ENCODE measurements around the gene CDHR5. TPM values are rescaled to one million over a fixed set of nuclear protein-coding genes. Genes with fewer than 3 reads are reported as not detected.
A peak's percentile ranks its signal among the peaks of the same experiment; 100 is the strongest.

Gene CDHR5
- total and polyA plus RNA-seq, 8 donors: 0.46 to 0.77 (median 0.69) TPM; not detected in 2

DNA sequence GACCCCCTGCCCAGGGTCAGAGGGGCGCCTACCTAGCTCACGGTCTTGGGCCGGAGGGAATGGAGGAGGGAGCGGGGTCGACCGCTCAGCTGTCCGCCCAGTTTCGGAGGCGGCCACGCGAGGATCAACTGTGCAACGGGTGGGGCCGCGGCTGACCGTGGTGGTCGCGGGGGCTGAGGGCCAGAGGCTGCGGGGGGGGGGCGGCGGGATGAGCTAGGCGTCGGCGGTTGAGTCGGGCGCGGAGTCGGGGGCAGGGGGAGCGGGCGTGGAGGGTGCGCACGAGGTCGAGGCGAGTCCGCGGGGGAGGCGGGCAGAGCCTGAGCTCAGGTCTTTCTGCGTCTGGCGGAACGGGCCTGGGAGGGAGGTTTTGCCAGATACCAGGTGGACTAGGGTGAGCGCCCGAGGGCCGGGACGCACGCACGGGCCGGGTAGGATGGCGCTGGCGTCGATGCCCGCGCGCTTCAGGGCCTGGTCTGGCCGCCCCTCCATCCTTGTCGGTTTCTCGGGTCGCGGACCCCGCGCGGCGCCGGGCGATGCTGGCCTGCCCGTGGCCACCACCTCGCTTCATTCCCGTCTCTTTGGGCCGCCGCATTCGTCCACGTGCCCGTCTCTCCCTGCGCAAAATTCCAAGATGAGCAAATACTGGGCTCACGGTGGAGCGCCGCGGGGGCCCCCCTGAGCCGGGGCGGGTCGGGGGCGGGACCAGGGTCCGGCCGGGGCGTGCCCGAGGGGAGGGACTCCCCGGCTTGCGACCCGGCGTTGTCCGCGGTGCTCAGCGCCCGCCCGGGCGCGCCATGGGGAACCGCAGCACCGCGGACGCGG is 12.0 kb upstream of the CDHR5 start, which contains the start of gene DRD4:
DRD4 (plus strand) TSS at position 759 of the 822 bp plus-strand sequence; CDS start at position 795, 36 bp downstream.
- H3K27me3 ChIP-seq: peaks cover 39 to 57% of the 10 kb centered on the region in 2 donors
- no peaks in the 10 kb centered on the region for H3K9me3 ChIP-seq
- H3K4me1 ChIP-seq: peaks cover 3 to 32% of the 10 kb centered on the region in 2 donors
- peak; percentile 66 for ATAC-seq
- H3K4me3 ChIP-seq: peak within 1 kb of the TSS in 1 of 2 donors; percentile 20
- intact Hi-C loops (cut with DNase I): no loop called here
- TF ChIP-seq, protein P1, sequence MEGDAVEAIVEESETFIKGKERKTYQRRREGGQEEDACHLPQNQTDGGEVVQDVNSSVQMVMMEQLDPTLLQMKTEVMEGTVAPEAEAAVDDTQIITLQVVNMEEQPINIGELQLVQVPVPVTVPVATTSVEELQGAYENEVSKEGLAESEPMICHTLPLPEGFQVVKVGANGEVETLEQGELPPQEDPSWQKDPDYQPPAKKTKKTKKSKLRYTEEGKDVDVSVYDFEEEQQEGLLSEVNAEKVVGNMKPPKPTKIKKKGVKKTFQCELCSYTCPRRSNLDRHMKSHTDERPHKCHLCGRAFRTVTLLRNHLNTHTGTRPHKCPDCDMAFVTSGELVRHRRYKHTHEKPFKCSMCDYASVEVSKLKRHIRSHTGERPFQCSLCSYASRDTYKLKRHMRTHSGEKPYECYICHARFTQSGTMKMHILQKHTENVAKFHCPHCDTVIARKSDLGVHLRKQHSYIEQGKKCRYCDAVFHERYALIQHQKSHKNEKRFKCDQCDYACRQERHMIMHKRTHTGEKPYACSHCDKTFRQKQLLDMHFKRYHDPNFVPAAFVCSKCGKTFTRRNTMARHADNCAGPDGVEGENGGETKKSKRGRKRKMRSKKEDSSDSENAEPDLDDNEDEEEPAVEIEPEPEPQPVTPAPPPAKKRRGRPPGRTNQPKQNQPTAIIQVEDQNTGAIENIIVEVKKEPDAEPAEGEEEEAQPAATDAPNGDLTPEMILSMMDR (IDR thresholded peaks at IDR 0.05): no peak
- peaks cover 0 to 1% of the 10 kb centered on the region in 2 donors for H3K36me3 ChIP-seq
- peak in 2 of 4 donors; percentile 27 to 72 for DNase-seq
- H3K27ac ChIP-seq: no peak within 1 kb of the TSS

DNA sequence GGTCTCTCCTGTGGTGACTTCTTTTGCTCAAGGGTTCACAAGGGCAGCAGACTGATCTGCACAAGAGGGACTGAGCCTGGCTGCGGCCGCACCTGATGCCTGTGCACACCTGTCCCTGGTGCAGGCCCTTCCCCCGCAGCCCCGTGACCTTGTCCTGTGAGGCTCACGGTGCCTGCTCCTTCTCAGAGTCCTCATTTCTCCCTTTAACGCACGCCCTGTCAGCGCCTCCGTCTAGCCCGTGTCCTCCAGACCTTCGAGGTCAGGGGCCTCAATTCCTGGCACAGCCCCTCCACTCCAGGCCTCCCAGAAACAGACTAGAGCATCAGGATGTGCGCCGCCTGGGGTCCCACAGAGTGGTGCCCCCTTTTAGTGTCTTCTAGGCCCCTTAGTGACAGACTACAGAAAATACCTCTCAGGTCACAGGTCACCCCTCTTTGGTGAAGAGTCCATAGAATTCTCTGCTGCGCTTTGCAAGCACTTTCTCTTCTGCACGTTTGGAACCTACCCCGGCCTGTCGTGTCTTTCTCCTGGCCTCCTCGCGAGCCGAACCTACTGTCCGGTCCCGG is 11.3 kb upstream of the CDHR5 start:
- Histone ChIP-seq H3K9me3 (no peaks in the 10 kb centered on the region), H3K27me3 (peaks cover 39 to 55% of the 10 kb centered on the region in 2 donors), H3K27ac (no peak overlapping the region), H3K36me3 (no peaks in the 10 kb centered on the region), H3K4me3 (no peak overlapping the region), H3K4me1 (peaks cover 3 to 30% of the 10 kb centered on the region in 2 donors)
- TF ChIP-seq, protein P1 (IDR thresholded peaks at IDR 0.05): no peak
- DNase-seq (no peak), ATAC-seq (no peak)
- intact Hi-C loops (cut with DNase I): no loop called here

DNA sequence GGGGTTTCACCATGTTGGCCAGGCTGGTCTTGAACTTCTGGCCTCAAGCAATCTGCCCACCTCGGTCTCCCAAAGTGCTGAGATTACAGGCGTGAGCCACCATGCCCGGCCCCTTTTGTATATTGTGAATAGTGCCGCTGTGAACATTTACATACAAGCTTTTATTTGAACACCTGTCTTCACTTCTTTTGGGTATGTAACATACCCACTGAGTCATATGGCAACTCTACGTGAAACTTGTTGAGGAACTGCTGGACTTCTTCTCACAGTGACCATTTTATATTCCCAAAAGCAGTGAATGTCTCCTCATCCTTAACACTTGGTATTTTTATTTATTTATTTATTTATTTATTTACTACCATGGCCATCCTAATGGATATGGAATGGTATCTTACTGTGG is 6.1 kb upstream of the CDHR5 start:
- intact Hi-C loops (cut with DNase I): no loop called here
- Histone ChIP-seq H3K27ac (no peak overlapping the region), H3K36me3 (no peaks in the 10 kb centered on the region), H3K27me3 (peaks cover 10 to 31% of the 10 kb centered on the region in 2 donors), H3K9me3 (no peaks in the 10 kb centered on the region), H3K4me1 (peaks cover 0 to 2% of the 10 kb centered on the region in 2 donors), H3K4me3 (no peak overlapping the region)
- TF ChIP-seq, protein P1 (IDR thresholded peaks at IDR 0.05): no peak
- ATAC-seq (no peak), DNase-seq (no peak)

DNA sequence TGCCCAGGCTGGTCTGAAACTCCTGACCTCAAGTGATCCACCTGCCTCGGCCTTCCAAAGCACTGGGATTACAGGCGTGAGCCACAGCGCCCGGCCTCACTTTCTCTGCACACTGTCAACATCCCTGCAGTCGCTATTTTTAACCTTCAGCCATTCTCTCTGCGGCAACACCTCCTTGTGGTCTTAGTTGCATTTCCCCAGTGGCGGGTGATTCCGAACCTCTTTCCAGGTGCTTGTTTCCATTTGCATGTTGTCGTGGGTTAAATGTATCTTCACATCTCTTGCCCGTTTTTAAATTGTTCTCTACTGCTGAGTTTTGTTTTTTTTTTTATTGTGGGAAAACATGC is 4.5 kb upstream of the CDHR5 start:
- intact Hi-C loops (cut with DNase I): no loop called here
- H3K9me3 ChIP-seq: no peaks in the 10 kb centered on the region
- ATAC-seq (no peak), DNase-seq (no peak)
- H3K4me3 ChIP-seq: no peak overlapping the region
- H3K36me3 ChIP-seq: no peaks in the 10 kb centered on the region
- H3K27me3 ChIP-seq: peaks cover 14 to 44% of the 10 kb centered on the region in 2 donors
- peaks cover 0 to 2% of the 10 kb centered on the region in 2 donors for H3K4me1 ChIP-seq
- TF ChIP-seq, protein P1 (IDR thresholded peaks at IDR 0.05): no peak
- H3K27ac ChIP-seq: no peak overlapping the region

DNA sequence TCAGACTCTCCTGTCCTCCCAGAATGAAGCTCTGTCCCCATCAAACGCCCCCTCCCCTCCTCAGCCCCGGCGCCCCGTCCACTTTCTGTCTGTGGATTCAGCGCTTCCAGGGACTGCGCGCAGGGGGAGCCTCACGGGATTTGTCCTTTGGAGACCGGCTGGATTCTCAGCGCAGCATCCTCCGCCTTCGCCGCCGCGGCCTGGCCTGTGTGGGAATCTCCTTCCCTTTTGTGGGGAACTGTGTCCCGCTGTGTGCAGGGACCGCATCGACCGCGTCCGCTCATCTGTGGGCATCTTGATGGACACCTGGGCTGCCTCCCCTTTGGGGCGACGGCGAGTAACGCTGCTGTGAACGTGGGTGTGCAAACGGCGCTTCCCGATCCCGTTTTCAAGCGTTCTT is 3.3 kb upstream of the CDHR5 start:
- H3K27me3 ChIP-seq: peaks cover 14 to 46% of the 10 kb centered on the region in 2 donors
- no peak overlapping the region for H3K27ac ChIP-seq
- TF ChIP-seq, protein P1 (IDR thresholded peaks at IDR 0.05): no peak
- peaks cover 0 to 2% of the 10 kb centered on the region in 2 donors for H3K4me1 ChIP-seq
- peak in 1 of 4 donors; percentile 78 for DNase-seq
- intact Hi-C loops (cut with DNase I): no loop called here
- ATAC-seq: no peak
- no peak overlapping the region for H3K4me3 ChIP-seq
- H3K36me3 ChIP-seq: no peaks in the 10 kb centered on the region
- no peaks in the 10 kb centered on the region for H3K9me3 ChIP-seq
